ENCODE data around the gene NXNL1. TPM values are rescaled to one million over a fixed set of nuclear protein-coding genes. Genes with fewer than 3 reads are reported as not detected.

Gene NXNL1
- total and polyA plus RNA-seq, 11 donors: 0.32 to 1.1 (median 0.60) TPM; not detected in 6

DNA sequence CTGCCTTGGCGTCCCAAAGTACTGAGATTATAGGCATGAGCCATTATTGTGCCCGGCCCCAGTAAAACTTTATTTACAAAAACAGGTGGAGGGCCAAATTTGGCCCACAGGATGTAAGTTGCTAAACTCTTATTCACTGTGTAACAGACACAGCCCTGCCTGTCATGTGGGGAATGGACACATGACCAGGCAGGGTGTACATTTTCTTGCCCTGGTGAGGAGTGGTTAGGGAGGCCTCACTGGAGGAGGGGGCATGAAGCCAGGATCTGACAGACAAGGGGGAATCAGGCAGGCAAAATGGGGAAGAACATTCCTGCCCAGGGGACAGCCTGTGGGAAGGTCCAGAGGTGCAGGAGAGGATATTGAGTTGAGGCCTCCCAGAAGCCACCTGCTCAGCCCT is 43.3 kb upstream of the NXNL1 start:
- H3K9me3 ChIP-seq: no peaks in the 10 kb centered on the region
- intact Hi-C loops (cut with DNase I): no loop called here
- no peak overlapping the region for H3K27ac ChIP-seq
- H3K36me3 ChIP-seq: peaks cover 0 to 61% (median 37%) of the 10 kb centered on the region in 9 donors
- H3K27me3 ChIP-seq: no peaks in the 10 kb centered on the region
- H3K4me1 ChIP-seq: peaks cover 0 to 24% (median 13%) of the 10 kb centered on the region in 12 donors
- TF ChIP-seq, protein P1, sequence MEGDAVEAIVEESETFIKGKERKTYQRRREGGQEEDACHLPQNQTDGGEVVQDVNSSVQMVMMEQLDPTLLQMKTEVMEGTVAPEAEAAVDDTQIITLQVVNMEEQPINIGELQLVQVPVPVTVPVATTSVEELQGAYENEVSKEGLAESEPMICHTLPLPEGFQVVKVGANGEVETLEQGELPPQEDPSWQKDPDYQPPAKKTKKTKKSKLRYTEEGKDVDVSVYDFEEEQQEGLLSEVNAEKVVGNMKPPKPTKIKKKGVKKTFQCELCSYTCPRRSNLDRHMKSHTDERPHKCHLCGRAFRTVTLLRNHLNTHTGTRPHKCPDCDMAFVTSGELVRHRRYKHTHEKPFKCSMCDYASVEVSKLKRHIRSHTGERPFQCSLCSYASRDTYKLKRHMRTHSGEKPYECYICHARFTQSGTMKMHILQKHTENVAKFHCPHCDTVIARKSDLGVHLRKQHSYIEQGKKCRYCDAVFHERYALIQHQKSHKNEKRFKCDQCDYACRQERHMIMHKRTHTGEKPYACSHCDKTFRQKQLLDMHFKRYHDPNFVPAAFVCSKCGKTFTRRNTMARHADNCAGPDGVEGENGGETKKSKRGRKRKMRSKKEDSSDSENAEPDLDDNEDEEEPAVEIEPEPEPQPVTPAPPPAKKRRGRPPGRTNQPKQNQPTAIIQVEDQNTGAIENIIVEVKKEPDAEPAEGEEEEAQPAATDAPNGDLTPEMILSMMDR (IDR thresholded peaks at IDR 0.05): no peak
- TF ChIP-seq POLR2A (IDR thresholded peaks at IDR 0.05): no peak
- 94 to 98% (median 98%) methylated on average over 2 of the region's 2 CpGs for WGBS, 4 donors
- DNase-seq (no peak), ATAC-seq (no peak)
- no peak overlapping the region for H3K4me3 ChIP-seq

DNA sequence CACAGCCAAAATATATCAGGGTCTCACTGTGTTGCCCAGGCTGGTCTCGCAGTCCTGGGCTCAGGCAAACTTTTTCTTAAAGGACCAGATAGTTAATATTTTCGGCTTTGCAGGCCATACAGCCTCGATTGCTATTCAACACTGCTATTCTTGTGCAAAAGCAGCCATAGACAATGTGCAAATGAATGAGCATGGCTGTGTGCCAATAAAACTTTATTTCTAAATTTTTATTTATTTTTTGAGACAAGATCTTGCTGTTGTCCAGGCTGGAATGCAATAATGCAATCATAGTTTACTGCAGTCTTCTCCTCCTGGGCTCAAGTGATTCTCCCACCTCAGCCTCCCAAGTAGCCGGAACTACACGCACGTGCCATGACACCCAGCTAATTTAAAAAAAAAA is 42.5 kb upstream of the NXNL1 start:
- DNase-seq (no peak), ATAC-seq (no peak)
- no peak overlapping the region for H3K4me3 ChIP-seq
- WGBS, 4 donors: 91 to 96% (median 93%) methylated on average over 6 of the region's 6 CpGs
- H3K4me1 ChIP-seq: peaks cover 0 to 26% (median 14%) of the 10 kb centered on the region in 12 donors
- H3K27me3 ChIP-seq: no peaks in the 10 kb centered on the region
- H3K36me3 ChIP-seq: peaks cover 0 to 69% (median 38%) of the 10 kb centered on the region in 9 donors
- intact Hi-C loops (cut with DNase I): no loop called here
- no peaks in the 10 kb centered on the region for H3K9me3 ChIP-seq
- TF ChIP-seq, protein P1 (IDR thresholded peaks at IDR 0.05): no peak
- TF ChIP-seq POLR2A (IDR thresholded peaks at IDR 0.05): no peak
- no peak overlapping the region for H3K27ac ChIP-seq

DNA sequence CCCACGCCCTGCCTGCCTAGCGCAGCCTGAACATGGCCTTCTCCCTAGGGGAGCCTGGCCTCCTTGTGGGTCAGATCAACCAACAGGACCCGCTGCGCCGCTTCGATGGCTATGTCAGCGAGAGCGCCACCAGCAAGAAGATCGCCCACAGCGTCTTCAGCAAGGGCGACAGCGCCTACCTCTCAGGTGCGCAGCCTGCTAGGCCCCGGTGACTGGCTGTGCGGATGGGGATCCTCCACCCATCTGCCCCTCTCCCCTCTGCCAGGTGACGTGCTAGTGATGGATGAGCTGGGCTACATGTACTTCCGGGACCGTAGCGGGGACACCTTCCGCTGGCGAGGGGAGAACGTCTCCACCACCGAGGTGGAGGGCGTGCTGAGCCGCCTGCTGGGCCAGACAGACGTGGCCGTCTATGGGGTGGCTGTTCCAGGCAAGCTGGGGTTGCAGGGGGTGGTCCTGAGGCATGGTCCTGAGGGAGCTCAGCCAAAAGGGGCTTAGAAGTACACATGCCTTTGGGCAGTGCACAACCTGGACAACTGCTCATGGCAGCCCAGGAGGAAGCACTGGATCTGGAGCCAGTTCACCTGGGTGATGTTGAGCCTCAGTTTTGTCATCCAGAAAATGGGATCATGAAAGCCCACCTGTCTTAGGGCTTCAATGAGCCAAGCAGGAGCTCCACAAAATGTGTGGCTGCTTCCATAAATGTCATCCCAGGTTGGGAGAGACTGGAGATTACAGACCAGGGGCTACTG is 39.9 kb upstream of the NXNL1 start:
- ATAC-seq: peak in 1 of 4 donors; percentile 2
- H3K4me1 ChIP-seq: peaks cover 0 to 34% (median 18%) of the 10 kb centered on the region in 12 donors
- intact Hi-C loops (cut with DNase I): no loop called here

More for the DNA sequence above, 39.9 kb upstream of the NXNL1 start:
- H3K9me3 ChIP-seq: no peaks in the 10 kb centered on the region
- no peak overlapping the region for H3K4me3 ChIP-seq
- WGBS, 4 donors: 93 to 95% (median 94%) methylated on average over 15 to 27 of the region's 27 CpGs
- H3K27me3 ChIP-seq: no peaks in the 10 kb centered on the region
- no peak for DNase-seq
- TF ChIP-seq, protein P1 (IDR thresholded peaks at IDR 0.05): no peak
- TF ChIP-seq POLR2A (IDR thresholded peaks at IDR 0.05): no peak
- peaks cover 0 to 73% (median 48%) of the 10 kb centered on the region in 9 donors for H3K36me3 ChIP-seq
- peak overlapping the region in 9 of 12 donors; percentile 19 to 73 (median 43) for H3K27ac ChIP-seq

Data from heart left ventricle (tissue), 16 donors.